GM20000 (cell line): Measurements from ENCODE around the gene FICD.
"Not testable (repeated sequence)": the region's sequence is repeated elsewhere in the genome, so short reads cannot be mapped to it uniquely, and the experiment has no call there.

Experiments
- DNase-seq: peaks from one replicate; pipeline ENCODE4 v3.0.0; 2012; ENCODE audit warnings: low spot score
- TF ChIP-seq, protein P1 (sequence below): IDR thresholded peaks from 2 replicates; pipeline ENCODE4 v1.5.1; 2012; ENCODE audit warnings: mild to moderate bottlenecking, control low read depth; ENCODE audit errors: extremely low read depth, missing control alignments

The FICD gene

GRCh38 chr12:108477881-108478259, 37.2 kb upstream of the FICD start:
- TF ChIP-seq, protein P1, sequence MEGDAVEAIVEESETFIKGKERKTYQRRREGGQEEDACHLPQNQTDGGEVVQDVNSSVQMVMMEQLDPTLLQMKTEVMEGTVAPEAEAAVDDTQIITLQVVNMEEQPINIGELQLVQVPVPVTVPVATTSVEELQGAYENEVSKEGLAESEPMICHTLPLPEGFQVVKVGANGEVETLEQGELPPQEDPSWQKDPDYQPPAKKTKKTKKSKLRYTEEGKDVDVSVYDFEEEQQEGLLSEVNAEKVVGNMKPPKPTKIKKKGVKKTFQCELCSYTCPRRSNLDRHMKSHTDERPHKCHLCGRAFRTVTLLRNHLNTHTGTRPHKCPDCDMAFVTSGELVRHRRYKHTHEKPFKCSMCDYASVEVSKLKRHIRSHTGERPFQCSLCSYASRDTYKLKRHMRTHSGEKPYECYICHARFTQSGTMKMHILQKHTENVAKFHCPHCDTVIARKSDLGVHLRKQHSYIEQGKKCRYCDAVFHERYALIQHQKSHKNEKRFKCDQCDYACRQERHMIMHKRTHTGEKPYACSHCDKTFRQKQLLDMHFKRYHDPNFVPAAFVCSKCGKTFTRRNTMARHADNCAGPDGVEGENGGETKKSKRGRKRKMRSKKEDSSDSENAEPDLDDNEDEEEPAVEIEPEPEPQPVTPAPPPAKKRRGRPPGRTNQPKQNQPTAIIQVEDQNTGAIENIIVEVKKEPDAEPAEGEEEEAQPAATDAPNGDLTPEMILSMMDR: no peak
- no peak for DNase-seq

- no peak for DNase-seq
- TF ChIP-seq, protein P1: no peak
Observed at GRCh38 chr12:108478611-108479206, 36.4 kb upstream of the FICD start.

- TF ChIP-seq, protein P1: no peak
- DNase-seq: no peak
Observed at GRCh38 chr12:108479364-108480070, 35.6 kb upstream of the FICD start.

- TF ChIP-seq, protein P1: no peak
Observed at GRCh38 chr12:108482717-108483212, 32.3 kb upstream of the FICD start.

DNA sequence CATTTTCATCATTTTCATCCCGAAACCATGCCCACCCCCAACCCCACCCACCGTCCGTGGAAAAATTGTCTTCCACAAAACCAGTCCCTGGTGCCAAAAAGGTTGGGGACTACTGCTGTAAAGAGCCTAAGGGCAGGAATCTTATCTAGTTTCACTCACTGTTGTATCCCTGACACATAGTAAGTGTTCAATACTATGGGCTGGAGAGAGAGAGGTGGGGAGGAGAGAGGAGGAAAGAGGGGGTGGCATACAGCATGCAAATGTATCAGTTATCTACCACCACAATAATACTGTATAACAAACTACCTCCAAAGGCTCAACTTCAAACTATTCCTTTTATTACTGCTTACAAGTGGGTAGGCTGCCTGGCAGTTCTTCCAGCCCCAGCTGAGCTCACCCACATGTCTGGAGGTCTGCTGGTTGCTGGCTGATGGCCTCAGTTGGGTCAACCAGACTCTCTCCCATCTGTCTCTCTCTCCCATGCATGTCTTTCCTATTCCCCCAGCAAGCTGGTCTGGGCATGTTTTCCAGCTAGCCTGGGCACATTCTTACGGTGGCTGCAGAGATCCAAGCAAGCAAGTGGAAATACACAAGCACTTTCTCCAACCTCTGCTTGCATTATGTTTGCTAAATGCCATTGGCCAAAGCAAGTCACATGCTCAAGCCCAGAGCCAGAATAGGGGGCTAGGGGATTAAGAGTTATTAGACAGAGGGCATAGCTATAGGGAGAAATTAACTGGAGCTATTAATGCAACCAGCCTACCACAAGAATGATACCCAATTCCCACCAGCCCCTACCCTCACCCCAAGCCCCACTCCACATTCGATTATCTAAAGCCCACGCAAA, 31.6 kb upstream of the FICD start:
- no peak for DNase-seq
- TF ChIP-seq, protein P1: no peak

More at GRCh38 chr12:108482717-108483212, 32.3 kb upstream of the FICD start:
- DNase-seq: no peak

GRCh38 chr12:108484431-108484830, 30.6 kb upstream of the FICD start:
- TF ChIP-seq, protein P1: no peak
- no peak for DNase-seq

- TF ChIP-seq, protein P1: no peak
- no peak for DNase-seq
Observed at GRCh38 chr12:108484845-108485244, 30.2 kb upstream of the FICD start.

- not testable (repeated sequence) for DNase-seq
Observed at GRCh38 chr12:108485371-108485770, 29.7 kb upstream of the FICD start.

DNA sequence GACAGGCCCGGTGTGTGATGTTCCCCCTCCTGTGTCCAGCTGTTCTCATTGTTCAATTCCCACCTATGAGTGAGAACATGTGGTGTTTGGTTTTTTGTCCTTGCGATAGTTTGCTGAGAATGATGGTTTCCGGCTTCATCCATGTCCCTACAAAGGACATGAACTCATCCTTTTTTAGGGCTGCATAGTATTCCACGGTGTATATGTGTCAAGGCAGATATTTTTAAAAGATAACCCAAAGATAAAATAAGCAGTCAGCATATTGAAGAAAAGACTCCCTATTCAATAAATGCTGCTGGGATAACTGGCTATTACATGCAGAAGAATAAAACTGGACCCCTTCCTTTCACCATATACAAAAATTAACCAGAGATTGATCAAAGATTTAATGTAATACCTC, 28.0 kb upstream of the FICD start:
- DNase-seq: not testable (repeated sequence)
